ENCODE results near the gene POLR2F. TPM values are rescaled to one million over a fixed set of nuclear protein-coding genes. Genes with fewer than 3 reads are reported as not detected.

Gene POLR2F
- total and polyA plus RNA-seq, 4 donors, result 21.4 to 152 (median 56.3) TPM

DNA sequence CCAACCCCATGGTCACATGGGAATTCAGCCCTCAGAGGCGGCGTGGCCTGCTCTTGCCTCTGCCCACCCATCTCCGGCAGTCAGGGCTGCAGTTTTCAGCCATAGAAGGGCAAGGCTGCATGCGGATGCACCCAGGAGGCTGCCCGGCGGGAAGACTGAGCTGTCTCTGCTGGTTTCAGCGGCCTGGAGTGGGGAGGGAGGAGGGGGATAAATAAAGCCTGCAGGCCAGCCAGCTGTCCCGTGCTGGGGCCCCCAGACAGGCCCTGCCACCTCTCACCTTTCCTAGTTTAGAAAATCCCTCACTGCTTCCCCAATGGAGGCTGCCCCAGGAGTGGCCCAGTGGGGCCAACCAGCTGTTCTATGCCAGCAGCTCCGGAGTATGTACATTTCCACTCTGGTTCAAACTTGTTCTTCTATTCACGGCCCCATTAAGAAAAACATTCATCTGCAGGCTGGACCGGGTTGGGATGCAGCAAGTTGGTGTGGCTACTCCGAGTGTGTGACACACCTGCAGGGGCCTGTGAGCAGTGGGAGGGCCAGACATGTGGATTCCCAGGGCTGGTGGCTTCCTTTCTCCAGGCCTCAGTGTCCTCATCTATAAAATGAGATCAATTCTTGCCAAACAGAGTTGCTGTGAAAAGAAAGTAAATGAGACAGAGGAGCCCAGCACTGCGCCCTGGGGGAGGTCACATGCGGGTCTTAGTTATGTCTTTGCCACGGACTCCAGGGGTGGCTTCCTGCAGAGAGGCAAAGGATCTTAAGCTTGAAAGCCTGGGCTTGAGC lies 42.4 kb upstream of the POLR2F start:
- H3K4me3 ChIP-seq (ENCODE audit: low read depth in 1 of 3, low read length in 3 of 3), result no peak overlapping the region
- peaks cover 0 to 12% (median 5%) of the 10 kb centered on the region in 4 donors for H3K4me1 ChIP-seq (ENCODE audit: control insufficient read depth in 4 of 4, insufficient read depth in 4 of 4, low read length in 3 of 4)
- no peaks in the 10 kb centered on the region for H3K27me3 ChIP-seq (ENCODE audit: control insufficient read depth in 4 of 4, insufficient read depth in 4 of 4, low read length in 3 of 4)
- DNase-seq (ENCODE audit: low spot score), result no peak
- no peaks in the 10 kb centered on the region for H3K9me3 ChIP-seq (ENCODE audit: control insufficient read depth in 4 of 4, low read length in 3 of 4)
- no peak overlapping the region for H3K9ac ChIP-seq (ENCODE audit: low read depth in 1 of 2, low read length in 2 of 2)
- H3K27ac ChIP-seq (ENCODE audit: low read depth in 1 of 2, low read length in 2 of 2), result no peak overlapping the region
- 92% methylated on average over 15 of the region's 15 CpGs for WGBS
- peaks cover 0 to 6% (median 1%) of the 10 kb centered on the region in 4 donors for H3K36me3 ChIP-seq (ENCODE audit: control insufficient read depth in 4 of 4, insufficient read depth in 3 of 4, low read depth in 1 of 4, low read length in 3 of 4)
- TF ChIP-seq FOXA1 (IDR thresholded peaks at IDR 0.05) (no peak), TAF1 (conservative IDR thresholded peaks at IDR 0.05) (no peak), RAD21 (IDR thresholded peaks at IDR 0.05) (no peak), RXRA (IDR thresholded peaks at IDR 0.05) (no peak), EGR1 (IDR thresholded peaks at IDR 0.05; ENCODE audit: low read depth in 2 of 2) (no peak), FOXA2 (IDR thresholded peaks at IDR 0.05) (no peak), YY1 (IDR thresholded peaks at IDR 0.05) (no peak)
- TF ChIP-seq, protein P1, sequence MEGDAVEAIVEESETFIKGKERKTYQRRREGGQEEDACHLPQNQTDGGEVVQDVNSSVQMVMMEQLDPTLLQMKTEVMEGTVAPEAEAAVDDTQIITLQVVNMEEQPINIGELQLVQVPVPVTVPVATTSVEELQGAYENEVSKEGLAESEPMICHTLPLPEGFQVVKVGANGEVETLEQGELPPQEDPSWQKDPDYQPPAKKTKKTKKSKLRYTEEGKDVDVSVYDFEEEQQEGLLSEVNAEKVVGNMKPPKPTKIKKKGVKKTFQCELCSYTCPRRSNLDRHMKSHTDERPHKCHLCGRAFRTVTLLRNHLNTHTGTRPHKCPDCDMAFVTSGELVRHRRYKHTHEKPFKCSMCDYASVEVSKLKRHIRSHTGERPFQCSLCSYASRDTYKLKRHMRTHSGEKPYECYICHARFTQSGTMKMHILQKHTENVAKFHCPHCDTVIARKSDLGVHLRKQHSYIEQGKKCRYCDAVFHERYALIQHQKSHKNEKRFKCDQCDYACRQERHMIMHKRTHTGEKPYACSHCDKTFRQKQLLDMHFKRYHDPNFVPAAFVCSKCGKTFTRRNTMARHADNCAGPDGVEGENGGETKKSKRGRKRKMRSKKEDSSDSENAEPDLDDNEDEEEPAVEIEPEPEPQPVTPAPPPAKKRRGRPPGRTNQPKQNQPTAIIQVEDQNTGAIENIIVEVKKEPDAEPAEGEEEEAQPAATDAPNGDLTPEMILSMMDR (IDR thresholded peaks at IDR 0.05; ENCODE audit: low read depth, low read length, missing input control), result no peak
- TF ChIP-seq, protein P2, sequence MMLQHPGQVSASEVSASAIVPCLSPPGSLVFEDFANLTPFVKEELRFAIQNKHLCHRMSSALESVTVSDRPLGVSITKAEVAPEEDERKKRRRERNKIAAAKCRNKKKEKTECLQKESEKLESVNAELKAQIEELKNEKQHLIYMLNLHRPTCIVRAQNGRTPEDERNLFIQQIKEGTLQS (IDR thresholded peaks at IDR 0.05), result no peak
- TF ChIP-seq, protein P3, sequence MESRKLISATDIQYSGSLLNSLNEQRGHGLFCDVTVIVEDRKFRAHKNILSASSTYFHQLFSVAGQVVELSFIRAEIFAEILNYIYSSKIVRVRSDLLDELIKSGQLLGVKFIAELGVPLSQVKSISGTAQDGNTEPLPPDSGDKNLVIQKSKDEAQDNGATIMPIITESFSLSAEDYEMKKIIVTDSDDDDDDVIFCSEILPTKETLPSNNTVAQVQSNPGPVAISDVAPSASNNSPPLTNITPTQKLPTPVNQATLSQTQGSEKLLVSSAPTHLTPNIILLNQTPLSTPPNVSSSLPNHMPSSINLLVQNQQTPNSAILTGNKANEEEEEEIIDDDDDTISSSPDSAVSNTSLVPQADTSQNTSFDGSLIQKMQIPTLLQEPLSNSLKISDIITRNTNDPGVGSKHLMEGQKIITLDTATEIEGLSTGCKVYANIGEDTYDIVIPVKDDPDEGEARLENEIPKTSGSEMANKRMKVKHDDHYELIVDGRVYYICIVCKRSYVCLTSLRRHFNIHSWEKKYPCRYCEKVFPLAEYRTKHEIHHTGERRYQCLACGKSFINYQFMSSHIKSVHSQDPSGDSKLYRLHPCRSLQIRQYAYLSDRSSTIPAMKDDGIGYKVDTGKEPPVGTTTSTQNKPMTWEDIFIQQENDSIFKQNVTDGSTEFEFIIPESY (IDR thresholded peaks at IDR 0.05), result no peak
- TF ChIP-seq, protein P4, sequence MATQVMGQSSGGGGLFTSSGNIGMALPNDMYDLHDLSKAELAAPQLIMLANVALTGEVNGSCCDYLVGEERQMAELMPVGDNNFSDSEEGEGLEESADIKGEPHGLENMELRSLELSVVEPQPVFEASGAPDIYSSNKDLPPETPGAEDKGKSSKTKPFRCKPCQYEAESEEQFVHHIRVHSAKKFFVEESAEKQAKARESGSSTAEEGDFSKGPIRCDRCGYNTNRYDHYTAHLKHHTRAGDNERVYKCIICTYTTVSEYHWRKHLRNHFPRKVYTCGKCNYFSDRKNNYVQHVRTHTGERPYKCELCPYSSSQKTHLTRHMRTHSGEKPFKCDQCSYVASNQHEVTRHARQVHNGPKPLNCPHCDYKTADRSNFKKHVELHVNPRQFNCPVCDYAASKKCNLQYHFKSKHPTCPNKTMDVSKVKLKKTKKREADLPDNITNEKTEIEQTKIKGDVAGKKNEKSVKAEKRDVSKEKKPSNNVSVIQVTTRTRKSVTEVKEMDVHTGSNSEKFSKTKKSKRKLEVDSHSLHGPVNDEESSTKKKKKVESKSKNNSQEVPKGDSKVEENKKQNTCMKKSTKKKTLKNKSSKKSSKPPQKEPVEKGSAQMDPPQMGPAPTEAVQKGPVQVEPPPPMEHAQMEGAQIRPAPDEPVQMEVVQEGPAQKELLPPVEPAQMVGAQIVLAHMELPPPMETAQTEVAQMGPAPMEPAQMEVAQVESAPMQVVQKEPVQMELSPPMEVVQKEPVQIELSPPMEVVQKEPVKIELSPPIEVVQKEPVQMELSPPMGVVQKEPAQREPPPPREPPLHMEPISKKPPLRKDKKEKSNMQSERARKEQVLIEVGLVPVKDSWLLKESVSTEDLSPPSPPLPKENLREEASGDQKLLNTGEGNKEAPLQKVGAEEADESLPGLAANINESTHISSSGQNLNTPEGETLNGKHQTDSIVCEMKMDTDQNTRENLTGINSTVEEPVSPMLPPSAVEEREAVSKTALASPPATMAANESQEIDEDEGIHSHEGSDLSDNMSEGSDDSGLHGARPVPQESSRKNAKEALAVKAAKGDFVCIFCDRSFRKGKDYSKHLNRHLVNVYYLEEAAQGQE (IDR thresholded peaks at IDR 0.05), result no peak

DNA sequence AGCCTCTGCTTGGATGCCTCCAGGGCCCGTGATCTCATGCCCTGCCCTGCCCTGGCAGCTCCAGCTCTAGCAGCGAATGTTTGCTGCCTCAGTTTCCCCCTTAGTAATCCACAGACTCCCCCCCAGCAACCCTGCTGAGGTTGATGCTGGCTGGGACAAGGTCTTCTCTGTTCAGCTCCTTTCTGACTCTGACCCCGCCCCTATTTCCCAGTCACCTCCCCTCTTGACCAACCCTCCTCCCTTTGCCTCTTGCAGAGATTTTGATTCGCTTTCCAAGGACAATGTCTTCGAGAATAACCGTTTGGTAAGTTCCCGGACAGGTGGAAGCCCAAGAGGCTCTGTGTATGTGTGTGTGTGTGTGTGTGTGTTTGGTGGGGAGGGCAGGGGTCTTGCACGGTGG lies 41.8 kb upstream of the POLR2F start:
- Histone ChIP-seq H3K9me3 (ENCODE audit: control insufficient read depth in 4 of 4, low read length in 3 of 4) (no peaks in the 10 kb centered on the region), H3K27ac (ENCODE audit: low read depth in 1 of 2, low read length in 2 of 2) (no peak overlapping the region), H3K9ac (ENCODE audit: low read depth in 1 of 2, low read length in 2 of 2) (no peak overlapping the region), H3K27me3 (ENCODE audit: control insufficient read depth in 4 of 4, insufficient read depth in 4 of 4, low read length in 3 of 4) (no peaks in the 10 kb centered on the region), H3K36me3 (ENCODE audit: control insufficient read depth in 4 of 4, insufficient read depth in 3 of 4, low read depth in 1 of 4, low read length in 3 of 4) (peaks cover 0 to 11% (median 4%) of the 10 kb centered on the region in 4 donors), H3K4me1 (ENCODE audit: control insufficient read depth in 4 of 4, insufficient read depth in 4 of 4, low read length in 3 of 4) (peaks cover 0 to 11% (median 4%) of the 10 kb centered on the region in 4 donors), H3K4me3 (ENCODE audit: low read depth in 1 of 3, low read length in 3 of 3) (no peak overlapping the region)
- WGBS, result 83% methylated on average over 8 of the region's 8 CpGs
- no peak for DNase-seq (ENCODE audit: low spot score)
- TF ChIP-seq FOXA2 (IDR thresholded peaks at IDR 0.05), result no peak
- TF ChIP-seq TAF1 (conservative IDR thresholded peaks at IDR 0.05), result no peak
- TF ChIP-seq HNF4G (IDR thresholded peaks at IDR 0.05), result no peak
- TF ChIP-seq, protein P1 (IDR thresholded peaks at IDR 0.05; ENCODE audit: low read depth, low read length, missing input control), result no peak
- no peak for TF ChIP-seq RAD21 (IDR thresholded peaks at IDR 0.05)
